ENCODE measurements around the gene RPL15. TPM values are rescaled to one million over a fixed set of nuclear protein-coding genes. Genes with fewer than 3 reads are reported as not detected.

RPL15 gene
- total and polyA plus RNA-seq, 2 of the 8 experiments (the other 6 are each of a cell fraction or from before 2014, with no cell fraction given), result 2,819 to 6,473 TPM

DNA sequence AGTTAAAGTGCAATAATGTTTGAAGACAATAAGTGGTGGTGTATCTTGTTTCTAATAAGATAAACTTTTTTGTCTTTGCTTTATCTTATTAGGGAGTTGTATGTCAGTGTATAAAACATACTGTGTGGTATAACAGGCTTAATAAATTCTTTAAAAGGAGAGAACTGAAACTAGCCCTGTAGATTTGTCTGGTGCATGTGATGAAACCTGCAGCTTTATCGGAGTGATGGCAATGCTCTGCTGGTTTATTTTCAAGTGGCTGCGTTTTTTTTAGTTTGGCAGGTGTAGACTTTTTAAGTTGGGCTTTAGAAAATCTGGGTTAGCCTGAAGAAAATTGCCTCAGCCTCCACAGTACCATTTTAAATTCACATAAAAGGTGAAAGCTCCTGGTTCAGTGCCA, 2.7 kb downstream of the RPL15 start (continued):
- no peak for TF ChIP-seq NANOG (IDR thresholded peaks at IDR 0.05; ENCODE audit: insufficient read depth, low read depth, low read length, poor library complexity, severe bottlenecking)
- no peak for TF ChIP-seq CREB1 (IDR thresholded peaks at IDR 0.05)
- TF ChIP-seq BRCA1 (IDR thresholded peaks at IDR 0.05; ENCODE audit: low read depth, low read length), result no peak
- no peak for TF ChIP-seq SP4 (IDR thresholded peaks at IDR 0.05; ENCODE audit: low read length)
- no peak for TF ChIP-seq HDAC6 (IDR thresholded peaks at IDR 0.05; ENCODE audit: low read depth, low read length)
- TF ChIP-seq SIX5 (IDR thresholded peaks at IDR 0.05; ENCODE audit: low read depth, low read length), result no peak
- no peak for TF ChIP-seq FOSL1 (IDR thresholded peaks at IDR 0.05; ENCODE audit: insufficient read depth, low read depth, low read length)

Data from H1 (cell line).